ENCODE data around the gene SLC37A1. TPM values are rescaled to one million over a fixed set of nuclear protein-coding genes. Genes with fewer than 3 reads are reported as not detected.

Gene SLC37A1
- total RNA-seq, 4 donors from 2014 or later, result 66.0 to 249 (median 195) TPM

GRCh38 chr21:42523941-42524340 lies 10.3 kb downstream of the SLC37A1 start:
- no peak for TF ChIP-seq CTCF (IDR thresholded peaks at IDR 0.05)
- no peak for TF ChIP-seq POLR2A (IDR thresholded peaks at IDR 0.05)
- H3K4me3 ChIP-seq, result peak overlapping the region in 2 of 4 donors; percentile 24 to 32
- H3K27me3 ChIP-seq, result no peaks in the 10 kb centered on the region
- H3K9me3 ChIP-seq, result no peaks in the 10 kb centered on the region
- peaks cover 15 to 76% (median 33%) of the 10 kb centered on the region in 4 donors for H3K4me1 ChIP-seq
- H3K27ac ChIP-seq, result peak overlapping the region; percentile 71 to 88 (median 80)
- DNase-seq, result peak in 1 of 3 donors; percentile 50
- peaks cover 0 to 28% (median 0%) of the 10 kb centered on the region in 3 donors for H3K36me3 ChIP-seq

- Histone ChIP-seq H3K27me3 (no peaks in the 10 kb centered on the region), H3K4me3 (peak overlapping the region; percentile 17 to 32 (median 28)), H3K9me3 (no peaks in the 10 kb centered on the region), H3K27ac (peak overlapping the region; percentile 71 to 88 (median 80)), H3K4me1 (peaks cover 15 to 72% (median 33%) of the 10 kb centered on the region in 4 donors), H3K36me3 (peaks cover 0 to 24% (median 0%) of the 10 kb centered on the region in 3 donors)
- peak in 1 of 2 donors; percentile 11 for TF ChIP-seq POLR2A (IDR thresholded peaks at IDR 0.05)
- TF ChIP-seq CTCF (IDR thresholded peaks at IDR 0.05), result no peak
- DNase-seq, result peak; percentile 77 to 95 (median 94)
Observed at GRCh38 chr21:42524341-42525028, 10.8 kb downstream of the SLC37A1 start.

- DNase-seq, result peak in 1 of 3 donors; percentile 49
- Histone ChIP-seq H3K27ac (peak overlapping the region; percentile 71 to 88 (median 80)), H3K9me3 (no peaks in the 10 kb centered on the region), H3K27me3 (no peaks in the 10 kb centered on the region), H3K4me1 (peaks cover 12 to 70% (median 33%) of the 10 kb centered on the region in 4 donors), H3K4me3 (peak overlapping the region; percentile 17 to 32 (median 28)), H3K36me3 (peaks cover 0 to 24% (median 0%) of the 10 kb centered on the region in 3 donors)
- TF ChIP-seq POLR2A (IDR thresholded peaks at IDR 0.05), result no peak
- no peak for TF ChIP-seq CTCF (IDR thresholded peaks at IDR 0.05)
Observed at GRCh38 chr21:42525029-42525581, 11.5 kb downstream of the SLC37A1 start.

GRCh38 chr21:42525676-42526378 lies 12.2 kb downstream of the SLC37A1 start:
- Histone ChIP-seq H3K4me1 (peaks cover 11 to 65% (median 33%) of the 10 kb centered on the region in 4 donors), H3K36me3 (peaks cover 0 to 18% (median 0%) of the 10 kb centered on the region in 3 donors), H3K27me3 (no peaks in the 10 kb centered on the region), H3K27ac (peak overlapping the region; percentile 71 to 88 (median 80)), H3K9me3 (no peaks in the 10 kb centered on the region), H3K4me3 (peak overlapping the region in 2 of 4 donors; percentile 5 to 15)
- no peak for TF ChIP-seq POLR2A (IDR thresholded peaks at IDR 0.05)
- no peak for DNase-seq

- peak overlapping the region; percentile 71 to 88 (median 80) for H3K27ac ChIP-seq
- H3K4me3 ChIP-seq, result peak overlapping the region in 1 of 4 donors; percentile 15
- TF ChIP-seq CTCF (IDR thresholded peaks at IDR 0.05), result peak in 3 of 6 experiments; percentile 27 to 32 (median 30)
- TF ChIP-seq POLR2A (IDR thresholded peaks at IDR 0.05), result peak in 1 of 2 donors; percentile 38
- peaks cover 11 to 60% (median 33%) of the 10 kb centered on the region in 4 donors for H3K4me1 ChIP-seq
- no peaks in the 10 kb centered on the region for H3K9me3 ChIP-seq
- peaks cover 0 to 13% (median 0%) of the 10 kb centered on the region in 3 donors for H3K36me3 ChIP-seq
- no peaks in the 10 kb centered on the region for H3K27me3 ChIP-seq
- peak in 2 of 3 donors; percentile 87 to 90 for DNase-seq
Observed at GRCh38 chr21:42526379-42526727, 12.7 kb downstream of the SLC37A1 start.
